GM23338 (cell line): Measurements from ENCODE around the gene GCC1. TPM values are rescaled to one million over a fixed set of nuclear protein-coding genes. Genes with fewer than 3 reads are reported as not detected.

ENCODE experiments used
- ATAC-seq: fragments of 200-7000 bp; cut with Tn5 transposase; 3 replicates; pipeline ENCODE4 v1.9.1; 2020
- DNase-seq: peaks from one replicate; pipeline ENCODE4 v3.0.0-alpha.2; 2015; ENCODE audit warnings: low spot score
- H2AFZ ChIP-seq: fragments of 200-600 bp; sonication (generic); 2 replicates; pipeline ENCODE4 v1.8.0; 2016; ENCODE audit warnings: antibody characterized with exemption, mild to moderate bottlenecking, moderate library complexity
- H3F3A ChIP-seq: fragments of 200-600 bp; sonication (generic); replicated peaks from 2 replicates; pipeline ENCODE4 v1.8.0; 2017; ENCODE audit warnings: antibody characterized with exemption, mixed run types, low read depth
- H3K27ac ChIP-seq: fragments of 200-600 bp; sonication (generic); 2 replicates; pipeline ENCODE4 v1.6.1; 2016; ENCODE audit warnings: low read depth
- H3K27me3 ChIP-seq: fragments of 200-600 bp; sonication (generic); 2 replicates; pipeline ENCODE4 v1.8.0; 2016; ENCODE audit warnings: mild to moderate bottlenecking, mixed run types, moderate library complexity; ENCODE audit not compliant: insufficient read depth
- H3K36me3 ChIP-seq: fragments of 200-600 bp; sonication (generic); 2 replicates; pipeline ENCODE4 v1.8.0; 2016; ENCODE audit warnings: mild to moderate bottlenecking; ENCODE audit not compliant: insufficient read depth
- H3K4me1 ChIP-seq: fragments of 200-600 bp; sonication (generic); 2 replicates; pipeline ENCODE4 v1.8.0; 2016; ENCODE audit warnings: mild to moderate bottlenecking, moderate library complexity; ENCODE audit not compliant: insufficient read depth
- H3K4me2 ChIP-seq: fragments of 200-600 bp; sonication (generic); 2 replicates; pipeline ENCODE4 v1.7.1; 2017; ENCODE audit warnings: mixed run types
- H3K4me3 ChIP-seq: fragments of 200-600 bp; sonication (generic); 2 replicates; pipeline ENCODE4 v1.6.1; 2016; ENCODE audit warnings: mixed run types
- H3K79me2 ChIP-seq: fragments of 200-600 bp; sonication (generic); replicated peaks from 2 replicates; pipeline ENCODE4 v1.8.0; 2017; ENCODE audit warnings: mild to moderate bottlenecking; ENCODE audit not compliant: insufficient read depth
- H3K9me2 ChIP-seq: fragments of 200-600 bp; sonication (generic); 2 replicates; pipeline ENCODE4 v1.8.0; 2017; ENCODE audit not compliant: insufficient read depth
- H4K20me1 ChIP-seq: fragments of 200-600 bp; sonication (generic); replicated peaks from 2 replicates; pipeline ENCODE4 v1.8.0; 2017; ENCODE audit warnings: mild to moderate bottlenecking; ENCODE audit not compliant: insufficient read depth
- H3K27ac Mint-ChIP-seq: 2 replicates; pipeline ENCODE4 v1.8.0; 2020; ENCODE audit warnings: inconsistent platforms, mild to moderate bottlenecking, moderate library complexity, mixed read lengths
- H3K27me3 Mint-ChIP-seq: 3 replicates; pipeline ENCODE4 v1.8.0; 2022; ENCODE audit warnings: low read depth, mild to moderate bottlenecking, moderate library complexity, mixed read lengths, inconsistent platforms; ENCODE audit not compliant: insufficient read depth, poor library complexity
- H3K36me3 Mint-ChIP-seq: 3 replicates; pipeline ENCODE4 v1.8.0; 2021; ENCODE audit warnings: low read depth, mild to moderate bottlenecking, inconsistent platforms, moderate library complexity, mixed read lengths
- H3K4me1 Mint-ChIP-seq: 3 replicates; pipeline ENCODE4 v1.8.0; 2020; ENCODE audit warnings: mild to moderate bottlenecking, inconsistent platforms, mixed read lengths
- H3K4me3 Mint-ChIP-seq: 3 replicates; pipeline ENCODE4 v1.8.0; 2021; ENCODE audit warnings: moderate library complexity, mild to moderate bottlenecking, inconsistent platforms, mixed read lengths
- H3K9me3 Mint-ChIP-seq: 3 replicates; pipeline ENCODE4 v1.8.0; 2020; ENCODE audit warnings: moderate library complexity, mild to moderate bottlenecking, inconsistent platforms, mixed read lengths
- EZH2 ChIP-seq: fragments of 200-600 bp; sonication (generic); IDR thresholded peaks from one replicate; pipeline ENCODE4 v1.8.0; 2017; ENCODE audit warnings: antibody characterized with exemption, mild to moderate bottlenecking, low read depth; ENCODE audit not compliant: unreplicated experiment
- EZH2phosphoT487 ChIP-seq: fragments of 200-600 bp; sonication (generic); IDR thresholded peaks from one replicate; pipeline ENCODE4 v1.8.1; 2018; ENCODE audit warnings: antibody characterized with exemption; ENCODE audit not compliant: unreplicated experiment
- JUNB ChIP-seq: IDR thresholded peaks from one replicate; pipeline ENCODE4 v1.6.1; 2016; ENCODE audit warnings: antibody characterized with exemption; ENCODE audit not compliant: unreplicated experiment
- NANOG ChIP-seq: IDR thresholded peaks from 2 replicates; pipeline ENCODE4 v1.6.1; 2016; ENCODE audit warnings: antibody characterized with exemption, borderline replicate concordance
- POLR2AphosphoS5 ChIP-seq: IDR thresholded peaks from 2 replicates; pipeline ENCODE4 v1.6.1; 2016; ENCODE audit warnings: antibody characterized with exemption, low read depth
- STAT1 ChIP-seq: IDR thresholded peaks from one replicate; pipeline ENCODE4 v1.6.1; 2016; ENCODE audit warnings: antibody characterized with exemption; ENCODE audit not compliant: unreplicated experiment
- ZNF114 ChIP-seq: fragments of 250-450 bp; sonication (Bioruptor Pico); IDR thresholded peaks from 2 replicates; pipeline ENCODE4 v1.5.0; 2020; ENCODE audit warnings: mild to moderate bottlenecking, moderate library complexity
- ZNF331 ChIP-seq: fragments of 250-450 bp; sonication (Bioruptor Pico); IDR thresholded peaks from 2 replicates; pipeline ENCODE4 v1.5.0; 2020; ENCODE audit warnings: low read depth, mild to moderate bottlenecking, moderate library complexity
- polyA plus RNA-seq: library from polyadenylated mRNA; unstranded; fragments of >200 nt; fragmentation: Nextera tagmentation; extraction: Ambion mirVana; gene quantifications from 2 replicates; pipeline ENCODE4 v1.2.1, GENCODE V29; 2016
- total RNA-seq: library from RNA; depleted of rRNA; stranded (reverse); fragments of >200 nt; shearing (Covaris generic); gene quantifications from 2 replicates; pipeline ENCODE4 v1.2.3, GENCODE V29; 2014
- TF ChIP-seq, protein P1 (sequence below): IDR thresholded peaks from 2 replicates; pipeline ENCODE4 v1.6.1; 2016; ENCODE audit warnings: antibody characterized with exemption
- TF ChIP-seq, protein P2 (sequence below), 2 experiments: fragments of 200-600 bp in 1 of 2; sonication (generic) in 1 of 2; conservative IDR thresholded peaks; 2 replicates each; pipeline versions ENCODE4 v1.5.1 to v1.6.1; 2016 to 2017; ENCODE audit warnings: antibody characterized with exemption in 2 of 2, low read depth in 2 of 2, mild to moderate bottlenecking in 2 of 2, moderate library complexity in 1 of 2
- TF ChIP-seq, protein P3 (sequence below): IDR thresholded peaks from one replicate; pipeline ENCODE4 v1.6.1; 2018; ENCODE audit warnings: antibody characterized with exemption; ENCODE audit not compliant: unreplicated experiment

The GCC1 gene
- total and polyA plus RNA-seq, 2 experiments from 2014 or later: 3.2 to 17.6 TPM

DNA sequence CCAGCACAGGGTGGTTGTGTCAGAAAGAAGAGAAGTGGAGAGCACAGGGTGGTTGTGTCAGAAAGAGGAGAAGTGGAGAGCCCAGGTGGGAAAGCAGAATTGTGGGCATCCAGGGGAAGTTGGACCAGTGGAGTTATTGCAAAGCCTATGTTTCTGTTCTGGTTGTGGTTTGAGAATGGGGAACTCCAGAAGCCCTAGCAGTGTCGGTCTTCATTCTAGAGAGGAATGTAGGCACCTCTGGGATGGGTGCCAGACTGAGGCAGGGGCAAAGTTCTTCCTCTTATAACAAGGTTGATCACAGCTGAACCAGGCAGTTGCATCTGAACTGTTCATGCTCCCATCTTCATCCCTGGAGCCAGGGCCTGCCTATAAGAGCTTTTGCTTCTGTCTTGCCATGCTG lies 9.1 kb upstream of the GCC1 start (continued):
- TF ChIP-seq, protein P1, sequence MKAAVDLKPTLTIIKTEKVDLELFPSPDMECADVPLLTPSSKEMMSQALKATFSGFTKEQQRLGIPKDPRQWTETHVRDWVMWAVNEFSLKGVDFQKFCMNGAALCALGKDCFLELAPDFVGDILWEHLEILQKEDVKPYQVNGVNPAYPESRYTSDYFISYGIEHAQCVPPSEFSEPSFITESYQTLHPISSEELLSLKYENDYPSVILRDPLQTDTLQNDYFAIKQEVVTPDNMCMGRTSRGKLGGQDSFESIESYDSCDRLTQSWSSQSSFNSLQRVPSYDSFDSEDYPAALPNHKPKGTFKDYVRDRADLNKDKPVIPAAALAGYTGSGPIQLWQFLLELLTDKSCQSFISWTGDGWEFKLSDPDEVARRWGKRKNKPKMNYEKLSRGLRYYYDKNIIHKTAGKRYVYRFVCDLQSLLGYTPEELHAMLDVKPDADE: no peak
- TF ChIP-seq JUNB (no peak), EZH2 (no peak), EZH2phosphoT487 (no peak), ZNF114 (CRISPR knock-in tag) (no peak), POLR2AphosphoS5 (no peak)
- TF ChIP-seq, protein P2, sequence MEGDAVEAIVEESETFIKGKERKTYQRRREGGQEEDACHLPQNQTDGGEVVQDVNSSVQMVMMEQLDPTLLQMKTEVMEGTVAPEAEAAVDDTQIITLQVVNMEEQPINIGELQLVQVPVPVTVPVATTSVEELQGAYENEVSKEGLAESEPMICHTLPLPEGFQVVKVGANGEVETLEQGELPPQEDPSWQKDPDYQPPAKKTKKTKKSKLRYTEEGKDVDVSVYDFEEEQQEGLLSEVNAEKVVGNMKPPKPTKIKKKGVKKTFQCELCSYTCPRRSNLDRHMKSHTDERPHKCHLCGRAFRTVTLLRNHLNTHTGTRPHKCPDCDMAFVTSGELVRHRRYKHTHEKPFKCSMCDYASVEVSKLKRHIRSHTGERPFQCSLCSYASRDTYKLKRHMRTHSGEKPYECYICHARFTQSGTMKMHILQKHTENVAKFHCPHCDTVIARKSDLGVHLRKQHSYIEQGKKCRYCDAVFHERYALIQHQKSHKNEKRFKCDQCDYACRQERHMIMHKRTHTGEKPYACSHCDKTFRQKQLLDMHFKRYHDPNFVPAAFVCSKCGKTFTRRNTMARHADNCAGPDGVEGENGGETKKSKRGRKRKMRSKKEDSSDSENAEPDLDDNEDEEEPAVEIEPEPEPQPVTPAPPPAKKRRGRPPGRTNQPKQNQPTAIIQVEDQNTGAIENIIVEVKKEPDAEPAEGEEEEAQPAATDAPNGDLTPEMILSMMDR (conservative IDR thresholded peaks at IDR 0.05; ENCODE audit: low read depth in 2 of 2): no peak

DNA sequence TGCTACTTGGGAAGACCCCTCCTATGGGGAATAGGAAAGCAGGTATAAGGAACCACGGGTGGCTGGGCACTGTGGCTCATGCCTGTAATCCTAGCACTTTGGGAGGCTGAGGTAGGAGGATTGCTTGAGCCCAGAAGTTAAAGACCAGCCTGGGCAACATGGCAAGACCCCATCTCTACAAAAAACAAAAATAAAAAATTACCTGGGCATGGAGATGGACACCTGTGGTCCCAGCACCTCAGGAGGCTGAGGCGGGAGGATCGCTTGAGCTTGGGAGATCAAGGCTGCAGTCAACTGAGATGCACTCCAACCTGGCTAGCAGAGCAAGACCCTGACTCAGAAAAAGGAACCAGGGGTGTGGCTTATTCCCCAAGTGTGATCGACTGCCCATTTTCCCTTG lies 7.2 kb upstream of the GCC1 start:
- Histone ChIP-seq H3K27ac (no peak overlapping the region), H3K9me2 (no peaks in the 10 kb centered on the region), H3K27me3 (peaks cover 4% of the 10 kb centered on the region), H3K36me3 (peaks cover 10% of the 10 kb centered on the region), H3F3A (no peaks in the 10 kb centered on the region; the same call in none of the 2 replicates), H3K79me2 (peaks cover 12% of the 10 kb centered on the region), H3K4me2 (no peak overlapping the region), H2AFZ (no peak overlapping the region), H3K4me3 (no peak overlapping the region), H3K4me1 (peaks cover 8% of the 10 kb centered on the region), H4K20me1 (peaks cover 12% of the 10 kb centered on the region)
- Mint-ChIP-seq H3K36me3 (peaks cover 26% of the 10 kb centered on the region), H3K27me3 (peaks cover 14% of the 10 kb centered on the region), H3K4me1 (peaks cover 8% of the 10 kb centered on the region), H3K27ac (no peak overlapping the region), H3K4me3 (no peak overlapping the region), H3K9me3 (no peaks in the 10 kb centered on the region; the same call in 2 of the 3 replicates)
- no peak for DNase-seq
- no peak for ATAC-seq
- no peak for TF ChIP-seq NANOG
- TF ChIP-seq EZH2phosphoT487: no peak
- TF ChIP-seq, protein P2 (conservative IDR thresholded peaks at IDR 0.05; ENCODE audit: low read depth in 2 of 2): no peak
- TF ChIP-seq ZNF114 (CRISPR knock-in tag): no peak
- TF ChIP-seq STAT1: no peak
- TF ChIP-seq, protein P3, sequence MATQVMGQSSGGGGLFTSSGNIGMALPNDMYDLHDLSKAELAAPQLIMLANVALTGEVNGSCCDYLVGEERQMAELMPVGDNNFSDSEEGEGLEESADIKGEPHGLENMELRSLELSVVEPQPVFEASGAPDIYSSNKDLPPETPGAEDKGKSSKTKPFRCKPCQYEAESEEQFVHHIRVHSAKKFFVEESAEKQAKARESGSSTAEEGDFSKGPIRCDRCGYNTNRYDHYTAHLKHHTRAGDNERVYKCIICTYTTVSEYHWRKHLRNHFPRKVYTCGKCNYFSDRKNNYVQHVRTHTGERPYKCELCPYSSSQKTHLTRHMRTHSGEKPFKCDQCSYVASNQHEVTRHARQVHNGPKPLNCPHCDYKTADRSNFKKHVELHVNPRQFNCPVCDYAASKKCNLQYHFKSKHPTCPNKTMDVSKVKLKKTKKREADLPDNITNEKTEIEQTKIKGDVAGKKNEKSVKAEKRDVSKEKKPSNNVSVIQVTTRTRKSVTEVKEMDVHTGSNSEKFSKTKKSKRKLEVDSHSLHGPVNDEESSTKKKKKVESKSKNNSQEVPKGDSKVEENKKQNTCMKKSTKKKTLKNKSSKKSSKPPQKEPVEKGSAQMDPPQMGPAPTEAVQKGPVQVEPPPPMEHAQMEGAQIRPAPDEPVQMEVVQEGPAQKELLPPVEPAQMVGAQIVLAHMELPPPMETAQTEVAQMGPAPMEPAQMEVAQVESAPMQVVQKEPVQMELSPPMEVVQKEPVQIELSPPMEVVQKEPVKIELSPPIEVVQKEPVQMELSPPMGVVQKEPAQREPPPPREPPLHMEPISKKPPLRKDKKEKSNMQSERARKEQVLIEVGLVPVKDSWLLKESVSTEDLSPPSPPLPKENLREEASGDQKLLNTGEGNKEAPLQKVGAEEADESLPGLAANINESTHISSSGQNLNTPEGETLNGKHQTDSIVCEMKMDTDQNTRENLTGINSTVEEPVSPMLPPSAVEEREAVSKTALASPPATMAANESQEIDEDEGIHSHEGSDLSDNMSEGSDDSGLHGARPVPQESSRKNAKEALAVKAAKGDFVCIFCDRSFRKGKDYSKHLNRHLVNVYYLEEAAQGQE: no peak
- TF ChIP-seq, protein P1: no peak
- TF ChIP-seq ZNF331: no peak
